SK-N-SH treated with all-trans-retinoic acid at 6 μM for 48 hours (cell line): Measurements from ENCODE around the gene MNT.

Experiments
- ATAC-seq: fragments of 200-7000 bp; cut with Tn5 transposase; 3 replicates; pipeline ENCODE4 v1.9.1; 2020; ENCODE audit warnings: mild to moderate bottlenecking, moderate library complexity
- ARNTL ChIP-seq: fragments of 450-650 bp; formaldehyde crosslinking; IDR thresholded peaks from 2 replicates; pipeline ENCODE4 v1.5.0; 2020; ENCODE audit warnings: low read depth, mild to moderate bottlenecking, moderate library complexity, borderline replicate concordance
- BACH2 ChIP-seq: fragments of 250-450 bp; sonication (Bioruptor Pico); IDR thresholded peaks from 2 replicates; pipeline ENCODE4 v1.9.0; 2021; ENCODE audit warnings: mild to moderate bottlenecking, borderline replicate concordance
- CSDC2 ChIP-seq: fragments of 250-450 bp; sonication (Bioruptor Pico); IDR thresholded peaks from 2 replicates; pipeline ENCODE4 v1.5.0; 2020; ENCODE audit warnings: mild to moderate bottlenecking, moderate library complexity
- ESRRG ChIP-seq: fragments of 250-450 bp; sonication (Bioruptor Pico); IDR thresholded peaks from 2 replicates; pipeline ENCODE4 v1.6.1; 2021; ENCODE audit warnings: mild to moderate bottlenecking
- GLIS3 ChIP-seq: fragments of 250-450 bp; sonication (Bioruptor Pico); IDR thresholded peaks from 2 replicates; pipeline ENCODE4 v1.5.0; 2020; ENCODE audit warnings: mild to moderate bottlenecking, moderate library complexity
- ISL1 ChIP-seq: fragments of 250-450 bp; sonication (Bioruptor Pico); IDR thresholded peaks from 2 replicates; pipeline ENCODE4 v2.1.2; 2022; ENCODE audit warnings: mild to moderate bottlenecking, moderate library complexity
- OSR1 ChIP-seq: fragments of 250-450 bp; sonication (Bioruptor Pico); IDR thresholded peaks from 2 replicates; pipeline ENCODE4 v1.8.0; 2022; ENCODE audit warnings: moderate library complexity, mild to moderate bottlenecking, inconsistent platforms
- PPARA ChIP-seq: fragments of 250-450 bp; sonication (Bioruptor Pico); IDR thresholded peaks from 2 replicates; pipeline ENCODE4 v1.5.0; 2020; ENCODE audit warnings: mild to moderate bottlenecking, borderline replicate concordance
- RARB ChIP-seq: fragments of 250-450 bp; sonication (Bioruptor Pico); IDR thresholded peaks from 2 replicates; pipeline ENCODE4 v1.8.0; 2021; ENCODE audit warnings: mild to moderate bottlenecking, moderate library complexity
- SNAI2 ChIP-seq: fragments of 250-450 bp; sonication (Bioruptor Pico); IDR thresholded peaks from 2 replicates; pipeline ENCODE4 v1.5.0; 2020; ENCODE audit warnings: mild to moderate bottlenecking, moderate library complexity
- TCF4 ChIP-seq: fragments of 250-450 bp; sonication (Bioruptor Pico); IDR thresholded peaks from 2 replicates; pipeline ENCODE4 v1.8.0; 2021; ENCODE audit warnings: mild to moderate bottlenecking, moderate library complexity, borderline replicate concordance
- TOX ChIP-seq: fragments of 250-450 bp; sonication (Bioruptor Pico); IDR thresholded peaks from 2 replicates; pipeline ENCODE4 v1.8.0; 2021; ENCODE audit warnings: mild to moderate bottlenecking, moderate library complexity, borderline replicate concordance
- ZC3H10 ChIP-seq: fragments of 250-450 bp; sonication (Bioruptor Pico); IDR thresholded peaks from 2 replicates; pipeline ENCODE4 v1.5.1; 2021; ENCODE audit warnings: mild to moderate bottlenecking, moderate library complexity
- ZFP3 ChIP-seq: fragments of 250-450 bp; sonication (Bioruptor Pico); IDR thresholded peaks from 2 replicates; pipeline ENCODE4 v1.5.0; 2020; ENCODE audit warnings: mild to moderate bottlenecking, moderate library complexity
- ZFP30 ChIP-seq: fragments of 450-650 bp; formaldehyde crosslinking; IDR thresholded peaks from 2 replicates; pipeline ENCODE4 v1.5.0; 2022; ENCODE audit warnings: mild to moderate bottlenecking, moderate library complexity
- ZNF565 ChIP-seq: fragments of 450-650 bp; formaldehyde crosslinking; conservative IDR thresholded peaks from 2 replicates; pipeline ENCODE4 v1.5.0; 2020; ENCODE audit warnings: low read depth, mild to moderate bottlenecking, moderate library complexity
- ZNF70 ChIP-seq: fragments of 450-650 bp; formaldehyde crosslinking; IDR thresholded peaks from 2 replicates; pipeline ENCODE4 v1.5.0; 2020; ENCODE audit warnings: mild to moderate bottlenecking, moderate library complexity
- ZNF8 ChIP-seq: fragments of 450-650 bp; formaldehyde crosslinking; IDR thresholded peaks from 2 replicates; pipeline ENCODE4 v1.5.0; 2020; ENCODE audit warnings: mild to moderate bottlenecking, moderate library complexity
- TF ChIP-seq, protein P1 (sequence below): fragments of 250-450 bp; sonication (Bioruptor Pico); IDR thresholded peaks from 2 replicates; pipeline ENCODE4 v1.8.0; 2020; ENCODE audit warnings: mild to moderate bottlenecking, moderate library complexity, borderline replicate concordance
- TF ChIP-seq, protein P2 (sequence below): fragments of 250-450 bp; sonication (Bioruptor Pico); IDR thresholded peaks from 2 replicates; pipeline ENCODE4 v1.5.1; 2021; ENCODE audit warnings: mild to moderate bottlenecking, moderate library complexity
- TF ChIP-seq, protein P3 (sequence below): fragments of 250-450 bp; sonication (Bioruptor Pico); IDR thresholded peaks from 2 replicates; pipeline ENCODE4 v1.5.0; 2020; ENCODE audit warnings: mild to moderate bottlenecking, moderate library complexity
- TF ChIP-seq, protein P4 (sequence below): fragments of 250-450 bp; sonication (Bioruptor Pico); IDR thresholded peaks from 2 replicates; pipeline ENCODE4 v1.5.1; 2020; ENCODE audit warnings: low read depth, mild to moderate bottlenecking, moderate library complexity

The MNT gene

DNA sequence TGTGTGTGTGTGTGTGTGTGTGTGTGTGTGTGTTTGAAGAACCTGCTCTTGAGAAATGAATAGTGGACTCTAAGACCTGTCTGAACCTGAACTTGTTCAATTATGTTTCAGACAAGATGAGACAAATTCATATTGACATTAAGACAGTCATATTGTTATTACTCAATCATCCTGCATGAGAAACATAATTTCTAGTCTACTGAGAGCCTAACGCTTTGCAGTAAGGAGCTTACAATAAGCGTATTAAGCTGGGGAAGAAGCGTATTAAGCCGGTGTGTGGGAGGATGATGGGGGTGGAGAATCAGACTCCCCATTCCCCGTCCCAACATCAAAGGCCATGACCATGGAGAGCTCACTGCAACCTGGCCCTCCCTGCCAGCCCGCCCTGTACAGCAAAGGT is 22.4 kb upstream of the MNT start:
- no peak for TF ChIP-seq GLIS3 (CRISPR knock-in tag)
- TF ChIP-seq TCF4 (CRISPR knock-in tag) = no peak
- TF ChIP-seq ZNF8 (CRISPR knock-in tag) = no peak
- no peak for TF ChIP-seq ZFP30
- no peak for TF ChIP-seq ISL1 (CRISPR knock-in tag)
- TF ChIP-seq, protein P1, sequence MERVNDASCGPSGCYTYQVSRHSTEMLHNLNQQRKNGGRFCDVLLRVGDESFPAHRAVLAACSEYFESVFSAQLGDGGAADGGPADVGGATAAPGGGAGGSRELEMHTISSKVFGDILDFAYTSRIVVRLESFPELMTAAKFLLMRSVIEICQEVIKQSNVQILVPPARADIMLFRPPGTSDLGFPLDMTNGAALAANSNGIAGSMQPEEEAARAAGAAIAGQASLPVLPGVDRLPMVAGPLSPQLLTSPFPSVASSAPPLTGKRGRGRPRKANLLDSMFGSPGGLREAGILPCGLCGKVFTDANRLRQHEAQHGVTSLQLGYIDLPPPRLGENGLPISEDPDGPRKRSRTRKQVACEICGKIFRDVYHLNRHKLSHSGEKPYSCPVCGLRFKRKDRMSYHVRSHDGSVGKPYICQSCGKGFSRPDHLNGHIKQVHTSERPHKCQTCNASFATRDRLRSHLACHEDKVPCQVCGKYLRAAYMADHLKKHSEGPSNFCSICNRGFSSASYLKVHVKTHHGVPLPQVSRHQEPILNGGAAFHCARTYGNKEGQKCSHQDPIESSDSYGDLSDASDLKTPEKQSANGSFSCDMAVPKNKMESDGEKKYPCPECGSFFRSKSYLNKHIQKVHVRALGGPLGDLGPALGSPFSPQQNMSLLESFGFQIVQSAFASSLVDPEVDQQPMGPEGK (CRISPR knock-in tag) = no peak
- no peak for TF ChIP-seq PPARA (CRISPR knock-in tag)
- TF ChIP-seq SNAI2 (CRISPR knock-in tag) = no peak
- no peak for TF ChIP-seq ESRRG (CRISPR knock-in tag)
- no peak for TF ChIP-seq RARB (CRISPR knock-in tag)
- no peak for TF ChIP-seq TOX (CRISPR knock-in tag)
- no peak for TF ChIP-seq ZNF70 (CRISPR knock-in tag)
- TF ChIP-seq CSDC2 (CRISPR knock-in tag) = no peak
- TF ChIP-seq ARNTL (CRISPR knock-in tag) = no peak
- no peak for TF ChIP-seq BACH2 (CRISPR knock-in tag)
- no peak for ATAC-seq

DNA sequence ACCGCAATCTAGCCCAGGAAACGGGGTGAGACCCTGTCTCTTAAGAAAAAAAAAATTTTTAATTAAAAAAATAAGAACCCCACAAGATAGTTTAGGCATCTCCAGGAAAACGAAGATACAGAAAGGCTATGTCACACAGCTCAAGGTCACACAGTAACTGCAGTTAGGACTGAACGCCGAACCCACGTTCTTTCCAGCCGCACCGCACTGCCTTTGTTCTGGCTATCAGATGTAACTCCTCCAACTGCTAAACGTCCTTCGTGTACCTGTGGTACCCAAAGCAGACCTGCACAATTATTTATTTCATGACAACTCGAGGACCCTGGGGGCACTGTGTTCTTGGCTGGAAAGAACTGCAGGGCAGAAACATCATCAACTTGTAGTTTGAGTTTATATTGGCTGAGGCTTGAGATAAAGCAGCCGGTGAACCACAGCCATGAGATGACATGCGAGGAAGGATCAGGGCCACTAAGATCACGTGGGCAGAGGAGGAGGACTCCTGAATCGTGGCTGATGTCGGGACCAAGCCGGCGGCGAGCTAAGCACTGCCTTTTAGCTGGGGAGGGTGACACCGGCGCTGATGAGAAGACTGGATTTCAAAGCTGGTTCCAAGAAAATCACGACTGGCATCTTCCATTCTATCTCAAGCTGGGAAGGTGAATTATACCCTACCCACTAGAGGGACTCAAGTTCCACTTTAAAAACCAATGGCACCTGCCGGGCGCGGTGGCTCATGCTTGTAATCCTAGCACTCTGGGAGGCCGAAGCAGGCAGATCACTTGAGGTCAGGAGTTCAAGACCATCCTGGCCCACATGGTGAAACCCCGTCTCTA is 20.7 kb upstream of the MNT start:
- ATAC-seq = no peak; the same call in 2 of the 3 replicates
- no peak for TF ChIP-seq BACH2 (CRISPR knock-in tag)
- no peak for TF ChIP-seq ZFP30
- no peak for TF ChIP-seq ZNF8 (CRISPR knock-in tag)
- TF ChIP-seq, protein P1 (CRISPR knock-in tag) = no peak
- no peak for TF ChIP-seq OSR1
- no peak for TF ChIP-seq TCF4 (CRISPR knock-in tag)
- TF ChIP-seq, protein P2, sequence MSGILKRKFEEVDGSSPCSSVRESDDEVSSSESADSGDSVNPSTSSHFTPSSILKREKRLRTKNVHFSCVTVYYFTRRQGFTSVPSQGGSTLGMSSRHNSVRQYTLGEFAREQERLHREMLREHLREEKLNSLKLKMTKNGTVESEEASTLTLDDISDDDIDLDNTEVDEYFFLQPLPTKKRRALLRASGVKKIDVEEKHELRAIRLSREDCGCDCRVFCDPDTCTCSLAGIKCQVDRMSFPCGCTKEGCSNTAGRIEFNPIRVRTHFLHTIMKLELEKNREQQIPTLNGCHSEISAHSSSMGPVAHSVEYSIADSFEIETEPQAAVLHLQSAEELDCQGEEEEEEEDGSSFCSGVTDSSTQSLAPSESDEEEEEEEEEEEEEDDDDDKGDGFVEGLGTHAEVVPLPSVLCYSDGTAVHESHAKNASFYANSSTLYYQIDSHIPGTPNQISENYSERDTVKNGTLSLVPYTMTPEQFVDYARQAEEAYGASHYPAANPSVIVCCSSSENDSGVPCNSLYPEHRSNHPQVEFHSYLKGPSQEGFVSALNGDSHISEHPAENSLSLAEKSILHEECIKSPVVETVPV = no peak
- TF ChIP-seq TOX (CRISPR knock-in tag) = no peak
- no peak for TF ChIP-seq PPARA (CRISPR knock-in tag)
- no peak for TF ChIP-seq CSDC2 (CRISPR knock-in tag)
- TF ChIP-seq ZNF70 (CRISPR knock-in tag) = no peak
- TF ChIP-seq ISL1 (CRISPR knock-in tag) = no peak
- TF ChIP-seq ARNTL (CRISPR knock-in tag) = no peak

DNA sequence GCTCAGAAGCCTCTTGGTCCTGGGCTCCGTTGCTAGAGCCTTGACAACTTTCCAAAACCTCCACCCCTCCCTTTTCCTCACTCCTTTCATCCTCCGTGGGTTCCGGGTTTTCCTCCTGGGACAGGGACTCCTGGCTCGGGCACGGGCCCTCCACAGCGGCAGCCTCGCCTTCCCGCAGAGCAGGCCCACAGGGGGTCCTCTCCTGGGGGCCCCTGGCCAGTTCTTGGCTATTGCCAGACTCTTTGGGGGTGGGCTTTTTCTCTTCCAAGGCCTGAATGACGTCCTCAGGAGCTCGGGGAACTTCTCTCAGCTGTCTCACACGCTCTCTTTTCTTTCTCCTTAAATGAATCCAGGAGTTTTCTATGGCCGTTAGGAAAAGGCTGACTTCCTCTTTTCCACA is 19.3 kb upstream of the MNT start:
- ATAC-seq = no peak
- TF ChIP-seq ZNF565 (CRISPR knock-in tag) (no peak), PPARA (CRISPR knock-in tag) (no peak), ISL1 (CRISPR knock-in tag) (no peak), RARB (CRISPR knock-in tag) (no peak), BACH2 (CRISPR knock-in tag) (no peak), CSDC2 (CRISPR knock-in tag) (no peak), OSR1 (no peak), ZNF70 (CRISPR knock-in tag) (no peak), ZC3H10 (CRISPR knock-in tag) (no peak), ZFP3 (CRISPR knock-in tag) (no peak), SNAI2 (CRISPR knock-in tag) (no peak)
- TF ChIP-seq, protein P3, sequence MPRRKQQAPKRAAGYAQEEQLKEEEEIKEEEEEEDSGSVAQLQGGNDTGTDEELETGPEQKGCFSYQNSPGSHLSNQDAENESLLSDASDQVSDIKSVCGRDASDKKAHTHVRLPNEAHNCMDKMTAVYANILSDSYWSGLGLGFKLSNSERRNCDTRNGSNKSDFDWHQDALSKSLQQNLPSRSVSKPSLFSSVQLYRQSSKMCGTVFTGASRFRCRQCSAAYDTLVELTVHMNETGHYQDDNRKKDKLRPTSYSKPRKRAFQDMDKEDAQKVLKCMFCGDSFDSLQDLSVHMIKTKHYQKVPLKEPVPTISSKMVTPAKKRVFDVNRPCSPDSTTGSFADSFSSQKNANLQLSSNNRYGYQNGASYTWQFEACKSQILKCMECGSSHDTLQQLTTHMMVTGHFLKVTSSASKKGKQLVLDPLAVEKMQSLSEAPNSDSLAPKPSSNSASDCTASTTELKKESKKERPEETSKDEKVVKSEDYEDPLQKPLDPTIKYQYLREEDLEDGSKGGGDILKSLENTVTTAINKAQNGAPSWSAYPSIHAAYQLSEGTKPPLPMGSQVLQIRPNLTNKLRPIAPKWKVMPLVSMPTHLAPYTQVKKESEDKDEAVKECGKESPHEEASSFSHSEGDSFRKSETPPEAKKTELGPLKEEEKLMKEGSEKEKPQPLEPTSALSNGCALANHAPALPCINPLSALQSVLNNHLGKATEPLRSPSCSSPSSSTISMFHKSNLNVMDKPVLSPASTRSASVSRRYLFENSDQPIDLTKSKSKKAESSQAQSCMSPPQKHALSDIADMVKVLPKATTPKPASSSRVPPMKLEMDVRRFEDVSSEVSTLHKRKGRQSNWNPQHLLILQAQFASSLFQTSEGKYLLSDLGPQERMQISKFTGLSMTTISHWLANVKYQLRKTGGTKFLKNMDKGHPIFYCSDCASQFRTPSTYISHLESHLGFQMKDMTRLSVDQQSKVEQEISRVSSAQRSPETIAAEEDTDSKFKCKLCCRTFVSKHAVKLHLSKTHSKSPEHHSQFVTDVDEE (CRISPR knock-in tag) = no peak
- TF ChIP-seq, protein P4, sequence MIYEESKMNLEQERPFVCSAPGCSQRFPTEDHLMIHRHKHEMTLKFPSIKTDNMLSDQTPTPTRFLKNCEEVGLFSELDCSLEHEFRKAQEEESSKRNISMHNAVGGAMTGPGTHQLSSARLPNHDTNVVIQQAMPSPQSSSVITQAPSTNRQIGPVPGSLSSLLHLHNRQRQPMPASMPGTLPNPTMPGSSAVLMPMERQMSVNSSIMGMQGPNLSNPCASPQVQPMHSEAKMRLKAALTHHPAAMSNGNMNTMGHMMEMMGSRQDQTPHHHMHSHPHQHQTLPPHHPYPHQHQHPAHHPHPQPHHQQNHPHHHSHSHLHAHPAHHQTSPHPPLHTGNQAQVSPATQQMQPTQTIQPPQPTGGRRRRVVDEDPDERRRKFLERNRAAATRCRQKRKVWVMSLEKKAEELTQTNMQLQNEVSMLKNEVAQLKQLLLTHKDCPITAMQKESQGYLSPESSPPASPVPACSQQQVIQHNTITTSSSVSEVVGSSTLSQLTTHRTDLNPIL (CRISPR knock-in tag) = no peak
- TF ChIP-seq, protein P1 (CRISPR knock-in tag) = no peak
